ENCODE results near the gene HVCN1. TPM values are rescaled to one million over a fixed set of nuclear protein-coding genes. Genes with fewer than 3 reads are reported as not detected.

HVCN1 gene
- total RNA-seq, 1 experiment from 2014 or later: 0.99 TPM

DNA sequence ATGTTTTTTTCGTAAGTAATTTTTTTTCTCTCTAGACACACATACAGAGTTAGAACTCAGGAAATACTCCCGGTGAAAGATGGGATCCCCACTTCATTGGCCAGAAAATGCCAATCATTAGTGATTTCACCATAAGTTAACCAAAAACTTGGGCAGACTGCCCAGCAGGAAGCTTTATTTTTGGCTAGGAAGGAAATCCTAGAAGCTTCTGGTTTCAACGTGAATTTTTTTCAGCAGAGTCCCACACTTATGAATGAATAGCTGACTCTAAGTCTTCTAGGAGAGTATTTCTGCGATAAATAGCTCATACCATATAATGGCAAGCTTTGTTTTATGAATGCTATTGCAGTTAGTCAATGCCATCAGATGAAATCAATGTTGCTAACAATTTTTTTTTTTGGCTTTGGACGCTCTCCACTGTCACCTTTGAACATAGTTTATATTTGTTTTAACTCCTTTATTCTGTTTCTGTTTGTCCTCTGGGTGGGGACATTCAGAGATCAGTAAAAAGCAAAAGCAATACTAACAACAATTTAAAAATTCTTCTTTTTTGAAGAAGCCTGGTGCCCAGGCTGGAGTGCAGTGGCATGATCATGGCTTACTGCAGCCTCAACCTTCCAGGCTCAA is 44.3 kb upstream of the HVCN1 start:
- BruUV-seq (replicated peaks): no TSS peak
- TF ChIP-seq, protein P1, sequence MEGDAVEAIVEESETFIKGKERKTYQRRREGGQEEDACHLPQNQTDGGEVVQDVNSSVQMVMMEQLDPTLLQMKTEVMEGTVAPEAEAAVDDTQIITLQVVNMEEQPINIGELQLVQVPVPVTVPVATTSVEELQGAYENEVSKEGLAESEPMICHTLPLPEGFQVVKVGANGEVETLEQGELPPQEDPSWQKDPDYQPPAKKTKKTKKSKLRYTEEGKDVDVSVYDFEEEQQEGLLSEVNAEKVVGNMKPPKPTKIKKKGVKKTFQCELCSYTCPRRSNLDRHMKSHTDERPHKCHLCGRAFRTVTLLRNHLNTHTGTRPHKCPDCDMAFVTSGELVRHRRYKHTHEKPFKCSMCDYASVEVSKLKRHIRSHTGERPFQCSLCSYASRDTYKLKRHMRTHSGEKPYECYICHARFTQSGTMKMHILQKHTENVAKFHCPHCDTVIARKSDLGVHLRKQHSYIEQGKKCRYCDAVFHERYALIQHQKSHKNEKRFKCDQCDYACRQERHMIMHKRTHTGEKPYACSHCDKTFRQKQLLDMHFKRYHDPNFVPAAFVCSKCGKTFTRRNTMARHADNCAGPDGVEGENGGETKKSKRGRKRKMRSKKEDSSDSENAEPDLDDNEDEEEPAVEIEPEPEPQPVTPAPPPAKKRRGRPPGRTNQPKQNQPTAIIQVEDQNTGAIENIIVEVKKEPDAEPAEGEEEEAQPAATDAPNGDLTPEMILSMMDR (IDR thresholded peaks at IDR 0.05; ENCODE audit: unreplicated experiment): no peak
- CTCF ChIA-PET: interaction anchor here (0.5 to 1.2 kb wide), 8 partner anchors 11 to 283 kb away, joined by 3 to 5 read pairs (median 4); partner anchors contain the start of gene ARPC3
- H3K36me3 Mint-ChIP-seq (ENCODE audit: insufficient read depth, unreplicated experiment): peaks cover 62% of the 10 kb centered on the region
- intact Hi-C loops (cut with micrococcal nuclease; ENCODE audit: unreplicated experiment): loop anchor here (5.0 kb wide), 1 partner anchor 79 kb away; no protein-coding TSS in a partner anchor
- H3K4me3 Mint-ChIP-seq (ENCODE audit: low read depth, unreplicated experiment): peak overlapping the region; percentile 13
- no peak overlapping the region for H3K27ac Mint-ChIP-seq (ENCODE audit: unreplicated experiment)
- no peaks in the 10 kb centered on the region for H3K9me3 Mint-ChIP-seq (ENCODE audit: low read depth, unreplicated experiment)
- no peaks in the 10 kb centered on the region for H3K27me3 Mint-ChIP-seq (ENCODE audit: unreplicated experiment)
- peak; percentile 30 for DNase-seq
- H3K4me1 Mint-ChIP-seq (ENCODE audit: low read depth, unreplicated experiment): peaks cover 36% of the 10 kb centered on the region

GRCh38 chr12:110732572-110732971 is 43.7 kb upstream of the HVCN1 start:
- H3K27me3 Mint-ChIP-seq (ENCODE audit: unreplicated experiment): no peaks in the 10 kb centered on the region
- peaks cover 30% of the 10 kb centered on the region for H3K4me1 Mint-ChIP-seq (ENCODE audit: low read depth, unreplicated experiment)
- H3K9me3 Mint-ChIP-seq (ENCODE audit: low read depth, unreplicated experiment): no peaks in the 10 kb centered on the region
- no peak overlapping the region for H3K27ac Mint-ChIP-seq (ENCODE audit: unreplicated experiment)
- intact Hi-C loops (cut with micrococcal nuclease; ENCODE audit: unreplicated experiment): loop anchor here (5.0 kb wide), 1 partner anchor 80 kb away; no protein-coding TSS in a partner anchor
- no peak for DNase-seq
- CTCF ChIA-PET: interaction anchor here (0.5 to 1.2 kb wide), 7 partner anchors 12 to 283 kb away, joined by 3 to 5 read pairs (median 4); partner anchors contain the start of gene ARPC3
- TF ChIP-seq, protein P1 (IDR thresholded peaks at IDR 0.05; ENCODE audit: unreplicated experiment): no peak
- BruUV-seq (replicated peaks): no TSS peak
- H3K4me3 Mint-ChIP-seq (ENCODE audit: low read depth, unreplicated experiment): no peak overlapping the region
- H3K36me3 Mint-ChIP-seq (ENCODE audit: insufficient read depth, unreplicated experiment): peaks cover 66% of the 10 kb centered on the region

GRCh38 chr12:110731479-110731878 is 42.6 kb upstream of the HVCN1 start:
- CTCF ChIA-PET: interaction anchor here (1.5 kb wide), 1 partner anchor 8 kb away, joined by 4 read pairs; no protein-coding TSS in a partner anchor

DNA sequence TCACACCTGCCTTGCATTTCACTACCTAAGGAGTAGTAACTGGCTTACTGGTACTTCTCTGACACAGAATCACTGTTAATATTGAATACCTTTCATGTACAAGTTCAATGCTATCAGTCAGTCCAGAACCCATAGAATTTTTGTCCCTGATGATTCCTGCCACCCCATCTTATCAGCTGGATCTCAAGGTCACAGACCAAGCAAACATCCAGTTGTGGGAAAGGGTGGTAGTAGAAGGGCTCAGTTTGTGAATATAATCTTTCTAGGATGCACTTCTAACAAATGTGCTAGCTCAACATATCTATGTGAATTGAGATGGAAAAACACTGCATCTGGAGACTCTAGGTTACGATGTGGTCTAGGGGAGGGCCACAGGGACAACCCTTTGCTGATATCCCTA is 39.7 kb upstream of the HVCN1 start:
- H3K4me1 Mint-ChIP-seq (ENCODE audit: low read depth, unreplicated experiment): peaks cover 27% of the 10 kb centered on the region
- no peaks in the 10 kb centered on the region for H3K9me3 Mint-ChIP-seq (ENCODE audit: low read depth, unreplicated experiment)
- H3K27ac Mint-ChIP-seq (ENCODE audit: unreplicated experiment): no peak overlapping the region
- no peak overlapping the region for H3K4me3 Mint-ChIP-seq (ENCODE audit: low read depth, unreplicated experiment)
- CTCF ChIA-PET: interaction anchor here (0.6 kb wide), 1 partner anchor 1035 kb away, joined by 3 read pairs; no protein-coding TSS in a partner anchor
- no TSS peak for BruUV-seq (replicated peaks)
- peaks cover 83% of the 10 kb centered on the region for H3K36me3 Mint-ChIP-seq (ENCODE audit: insufficient read depth, unreplicated experiment)
- TF ChIP-seq, protein P1 (IDR thresholded peaks at IDR 0.05; ENCODE audit: unreplicated experiment): no peak
- intact Hi-C loops (cut with micrococcal nuclease; ENCODE audit: unreplicated experiment): no loop called here
- no peaks in the 10 kb centered on the region for H3K27me3 Mint-ChIP-seq (ENCODE audit: unreplicated experiment)
- no peak for DNase-seq

More at GRCh38 chr12:110731479-110731878, 42.6 kb upstream of the HVCN1 start:
- H3K27me3 Mint-ChIP-seq (ENCODE audit: unreplicated experiment): no peaks in the 10 kb centered on the region
- TF ChIP-seq, protein P1 (IDR thresholded peaks at IDR 0.05; ENCODE audit: unreplicated experiment): no peak
- peaks cover 73% of the 10 kb centered on the region for H3K36me3 Mint-ChIP-seq (ENCODE audit: insufficient read depth, unreplicated experiment)
- BruUV-seq (replicated peaks): no TSS peak
- H3K4me1 Mint-ChIP-seq (ENCODE audit: low read depth, unreplicated experiment): peaks cover 35% of the 10 kb centered on the region
- no peak overlapping the region for H3K27ac Mint-ChIP-seq (ENCODE audit: unreplicated experiment)
- no peaks in the 10 kb centered on the region for H3K9me3 Mint-ChIP-seq (ENCODE audit: low read depth, unreplicated experiment)
- intact Hi-C loops (cut with micrococcal nuclease; ENCODE audit: unreplicated experiment): loop anchor here (5.0 kb wide), 1 partner anchor 81 kb away; no protein-coding TSS in a partner anchor
- H3K4me3 Mint-ChIP-seq (ENCODE audit: low read depth, unreplicated experiment): no peak overlapping the region
- DNase-seq: no peak

Data from Calu3 (cell line).